H1 (cell line): ENCODE measurements around the gene ACP4. TPM values are rescaled to one million over a fixed set of nuclear protein-coding genes. Genes with fewer than 3 reads are reported as not detected.

Experiments used
- CTCF ChIA-PET: fragments of 300-600 bp; sonication (Branson Sonifier 250); formaldehyde crosslinking; loops from one replicate; lab custom pipeline; 2021; ENCODE audit not compliant: partially characterized antibody; lab: Charles Lee
- POLR2A ChIA-PET: fragments of 300-600 bp; sonication (Branson Sonifier 250); formaldehyde crosslinking; loops from one replicate; lab custom pipeline; 2021; ENCODE audit warnings: inconsistent platforms; ENCODE audit not compliant: partially characterized antibody; lab: Charles Lee
- DNase-seq, 2 experiments: peaks; one replicate each; pipeline versions ENCODE4 v3.0.0 to v3.0.0-alpha.2; 2010 to 2022; ENCODE audit warnings: low spot score in 2 of 2, low read depth in 1 of 2, mixed read lengths in 1 of 2
- FAIRE-seq: peaks from 2 replicates; lab custom pipeline; 2011; peaks lifted over from hg19 to GRCh38; lab: Jason Lieb, UNC
- H2AFZ ChIP-seq: 2 replicates; pipeline ENCODE4 v1.8.1; 2012; ENCODE audit warnings: low read length, inconsistent platforms
- H2AK5ac ChIP-seq: 2 replicates; pipeline ENCODE4 v1.6.1; 2013; ENCODE audit warnings: low read depth, low read length
- H2BK120ac ChIP-seq: replicated peaks from 2 replicates; pipeline ENCODE3; 2013; ENCODE audit warnings: low read depth, low read length, inconsistent platforms
- H2BK12ac ChIP-seq: 2 replicates; pipeline ENCODE4 v1.6.1; 2013; ENCODE audit warnings: low read depth, low read length
- H2BK15ac ChIP-seq: 2 replicates; pipeline ENCODE4 v1.6.1; 2013; ENCODE audit warnings: low read length
- H2BK20ac ChIP-seq: 2 replicates; pipeline ENCODE4 v1.6.1; 2013; ENCODE audit warnings: low read length
- H2BK5ac ChIP-seq: 2 replicates; pipeline ENCODE4 v1.6.1; 2013; ENCODE audit warnings: low read depth, low read length
- H3K14ac ChIP-seq: 2 replicates; pipeline ENCODE4 v1.6.1; 2013; ENCODE audit warnings: inconsistent platforms; ENCODE audit not compliant: insufficient read length
- H3K18ac ChIP-seq: 2 replicates; pipeline ENCODE4 v1.6.1; 2013; ENCODE audit warnings: low read length; ENCODE audit errors: extremely low read depth
- H3K23ac ChIP-seq: 2 replicates; pipeline ENCODE4 v1.6.1; 2013; ENCODE audit warnings: inconsistent platforms; ENCODE audit not compliant: insufficient read length
- H3K23me2 ChIP-seq: 2 replicates; pipeline ENCODE4 v1.6.1; 2013; ENCODE audit warnings: low read depth, low read length
- H3K27ac ChIP-seq: 2 replicates; pipeline ENCODE4 v1.6.1; 2011; ENCODE audit warnings: low read depth, low read length, inconsistent platforms
- H3K27me3 ChIP-seq, 4 experiments: replicated peaks in 1 of 4; 1 replicate in 1 of 4; 2 replicates in 3 of 4; pipeline versions ENCODE4 v1.6.1 to v1.8.1; 2011 to 2013; ENCODE audit warnings: low read length in 3 of 4, mild to moderate bottlenecking in 3 of 4, inconsistent platforms in 2 of 4, mixed read lengths in 2 of 4, moderate library complexity in 1 of 4; ENCODE audit not compliant: control insufficient read depth in 3 of 4, insufficient read depth in 3 of 4; ENCODE audit errors: extremely low read depth in 1 of 4
- H3K36me3 ChIP-seq, 4 experiments: 2 replicates each; pipeline versions ENCODE4 v1.6.1 to v1.8.1; 2011 to 2013; ENCODE audit warnings: mild to moderate bottlenecking in 4 of 4, low read length in 3 of 4, moderate library complexity in 2 of 4, control low read depth in 1 of 4, inconsistent platforms in 1 of 4; ENCODE audit not compliant: insufficient read depth in 4 of 4, control insufficient read depth in 2 of 4
- H3K4ac ChIP-seq: replicated peaks from 2 replicates; pipeline ENCODE3; 2013; ENCODE audit warnings: low read length, low read depth, mixed read lengths, inconsistent platforms; ENCODE audit not compliant: insufficient read length
- H3K4me1 ChIP-seq, 4 experiments: replicated peaks in 1 of 4; 1 replicate in 1 of 4; 2 replicates in 3 of 4; pipeline versions ENCODE4 v1.6.1 to v1.8.1; 2011 to 2013; ENCODE audit warnings: low read length in 3 of 4, inconsistent platforms in 2 of 4, mixed read lengths in 1 of 4; ENCODE audit not compliant: insufficient read depth in 4 of 4, control insufficient read depth in 3 of 4
- H3K4me2 ChIP-seq, 2 experiments: 2 replicates each; pipeline versions ENCODE4 v1.6.1 to v1.8.1; 2011 to 2013; ENCODE audit warnings: low read depth in 2 of 2, low read length in 2 of 2, control low read depth in 1 of 2, inconsistent platforms in 1 of 2, mild to moderate bottlenecking in 1 of 2; ENCODE audit not compliant: insufficient read depth in 1 of 2
- H3K4me3 ChIP-seq, 4 experiments: fragments of 200-600, 300-600 bp in 1 of 4; sonication (generic), shearing (Covaris generic), sonication (Bioruptor Twin) in 1 of 4; 2 replicates each; pipeline versions ENCODE4 v1.5.1 to v1.8.1; 2011 to 2016; ENCODE audit warnings: low read length in 4 of 4, low read depth in 3 of 4, control low read depth in 2 of 4, inconsistent platforms in 2 of 4, mild to moderate bottlenecking in 2 of 4, mixed read lengths in 1 of 4, moderate library complexity in 1 of 4; ENCODE audit not compliant: insufficient read depth in 2 of 4; ENCODE audit errors: extremely low read depth in 1 of 4
- H3K56ac ChIP-seq: replicated peaks from 2 replicates; pipeline ENCODE3; 2013; ENCODE audit warnings: low read depth, mild to moderate bottlenecking, mixed read lengths, low read length, inconsistent platforms; ENCODE audit not compliant: insufficient read length
- H3K79me1 ChIP-seq: 2 replicates; pipeline ENCODE4 v1.6.1; 2013; ENCODE audit warnings: low read depth, low read length, control low read depth
- H3K79me2 ChIP-seq, 2 experiments: 2 replicates each; pipeline versions ENCODE4 v1.6.1 to v1.8.1; 2012 to 2013; ENCODE audit warnings: low read length in 2 of 2, mild to moderate bottlenecking in 2 of 2, inconsistent platforms in 1 of 2; ENCODE audit not compliant: insufficient read depth in 2 of 2, control insufficient read depth in 1 of 2
- H3K9ac ChIP-seq, 4 experiments: replicated peaks in 1 of 4; 1 replicate in 1 of 4; 2 replicates in 3 of 4; pipeline versions ENCODE4 v1.6.1 to v1.8.1; 2011 to 2013; ENCODE audit warnings: low read depth in 3 of 4, low read length in 3 of 4, control low read depth in 2 of 4, mild to moderate bottlenecking in 2 of 4, moderate library complexity in 2 of 4, inconsistent platforms in 1 of 4; ENCODE audit errors: extremely low read depth in 1 of 4
- H3K9me3 ChIP-seq, 2 experiments: 2 replicates each; pipeline versions ENCODE4 v1.6.1 to v1.8.1; 2012 to 2013; ENCODE audit warnings: mild to moderate bottlenecking in 2 of 2, moderate library complexity in 2 of 2, control low read depth in 1 of 2, inconsistent platforms in 1 of 2, low read depth in 1 of 2, low read length in 1 of 2, mixed read lengths in 1 of 2; ENCODE audit not compliant: insufficient read depth in 2 of 2
- H4K20me1 ChIP-seq, 2 experiments: replicated peaks in 1 of 2; 2 replicates each; pipeline versions ENCODE3 to v1.8.1; 2011 to 2013; ENCODE audit warnings: inconsistent platforms in 2 of 2, low read length in 2 of 2, mild to moderate bottlenecking in 1 of 2; ENCODE audit not compliant: insufficient read depth in 2 of 2, control insufficient read depth in 1 of 2
- H4K5ac ChIP-seq: 2 replicates; pipeline ENCODE4 v1.6.1; 2013; ENCODE audit warnings: low read length, low read depth, mixed read lengths, inconsistent platforms; ENCODE audit not compliant: insufficient read length
- H4K8ac ChIP-seq: 2 replicates; pipeline ENCODE4 v1.8.0; 2013; ENCODE audit warnings: mild to moderate bottlenecking, moderate library complexity, low read length, inconsistent platforms; ENCODE audit not compliant: insufficient read depth; ENCODE audit errors: extremely low read depth
- H4K91ac ChIP-seq: replicated peaks from 2 replicates; pipeline ENCODE3; 2013; ENCODE audit warnings: low read length, mixed read lengths, inconsistent platforms; ENCODE audit not compliant: insufficient read length
- CEBPB ChIP-seq: IDR thresholded peaks from 2 replicates; pipeline ENCODE4 v1.6.1; 2012; ENCODE audit warnings: low read depth, low read length
- CHD2 ChIP-seq: IDR thresholded peaks from 2 replicates; pipeline ENCODE4 v1.6.1; 2012; ENCODE audit warnings: low read length, improper control_type of control experiment
- KDM1A ChIP-seq: fragments of 200-600, 300-600 bp; sonication (generic); IDR thresholded peaks from 2 replicates; pipeline ENCODE4 v1.7.1; 2016; ENCODE audit warnings: mild to moderate bottlenecking, low read length, borderline replicate concordance
- MAX ChIP-seq: IDR thresholded peaks from 2 replicates; pipeline ENCODE4 v1.6.1; 2012; ENCODE audit warnings: inconsistent platforms
- SIX5 ChIP-seq: IDR thresholded peaks from 2 replicates; pipeline ENCODE4 v1.6.1; 2011; ENCODE audit warnings: mild to moderate bottlenecking, low read depth, low read length
- SP1 ChIP-seq: IDR thresholded peaks from 2 replicates; pipeline ENCODE4 v1.6.1; 2011; ENCODE audit warnings: low read depth, low read length
- SP2 ChIP-seq: IDR thresholded peaks from 2 replicates; pipeline ENCODE4 v1.6.1; 2012; ENCODE audit warnings: mild to moderate bottlenecking, low read length, inconsistent platforms
- WGBS, 2 experiments: shearing (Covaris generic) in 1 of 2; methylation state at CpG; one replicate each; pipeline versions ENCODE4 v1.1.6 to v1.1.7; 2013 to 2015; ENCODE audit warnings: low lambda C conversion rate in 2 of 2, mixed read lengths in 2 of 2, inconsistent platforms in 1 of 2, low coverage in 1 of 2, missing lambda C conversion rate in 1 of 2; ENCODE audit not compliant: insufficient replicate concordance in 2 of 2, insufficient coverage in 1 of 2, insufficient read length in 1 of 2; ENCODE audit errors: extremely low coverage in 1 of 2, missing lambda C conversion rate in 1 of 2; 5-methylcytosine and 5-hydroxymethylcytosine counted together
- polyA plus RNA-seq, 7 experiments: library from polyadenylated mRNA; depleted of rRNA in 3 of 7; stranded (reverse) in 5 of 7; unstranded in 2 of 7; fragments of >200 nt in 5 of 7; fragments of 200-250 nt in 2 of 7; gene quantifications; 1 replicate in 5 of 7; 2 replicates in 1 of 7; 4 replicates in 1 of 7; pipeline versions ENCODE4 v1.2.1 to v1.2.3, GENCODE V29; 2011 to 2013; ENCODE audit warnings: missing spikeins in 2 of 7, mixed read lengths in 2 of 7
- total RNA-seq: library from RNA; stranded (reverse); fragmentation: NEBNext Ultra II Directional; extraction: Animal tissue kit (Norgen Biotek cat#: 25700); gene quantifications from 2 replicates; pipeline ENCODE4 v1.2.1, GENCODE V29; 2021
- TF ChIP-seq, protein P1 (sequence below): IDR thresholded peaks from 2 replicates; pipeline ENCODE4 v1.6.1; 2011; ENCODE audit warnings: low read length, improper control_type of control experiment

The ACP4 gene
- total and polyA plus RNA-seq, 2 of the 8 experiments (the other 6 are each of a cell fraction or from before 2014, with no cell fraction given): not detected

DNA sequence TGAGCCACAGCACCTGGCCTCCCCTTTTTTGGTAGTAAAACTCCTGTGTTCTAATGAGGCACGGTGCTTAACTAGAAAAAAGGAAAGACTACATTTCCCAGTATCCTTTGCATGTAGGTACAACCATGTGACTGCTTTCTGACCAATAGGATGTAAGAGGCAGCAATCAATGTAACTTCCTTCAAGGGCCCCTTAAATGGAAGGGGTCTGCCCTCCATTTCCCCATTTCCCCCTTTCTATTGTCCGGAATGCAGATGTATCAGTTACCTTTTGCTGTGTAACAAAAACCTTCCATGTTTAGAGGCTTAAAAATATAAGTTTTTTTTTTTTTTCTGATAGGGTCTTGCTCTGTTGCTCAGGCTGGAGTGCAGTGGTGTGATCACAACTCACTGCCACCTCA is 17.7 kb upstream of the ACP4 start:
- ChIA-PET POLR2A (interaction anchor here (0.7 kb wide), 1 partner anchor 71 kb away, joined by 3 read pairs; no protein-coding TSS in a partner anchor), CTCF (interaction anchor here (1.0 to 2.6 kb wide), 2 partner anchors 48 to 57 kb away, joined by 3 to 7 read pairs; no protein-coding TSS in a partner anchor)
- H3K4me2 ChIP-seq: no peak overlapping the region
- H3K14ac ChIP-seq: no peak overlapping the region
- no peak overlapping the region for H2AFZ ChIP-seq
- H4K8ac ChIP-seq: no peak overlapping the region
- 0 out of 7 replicates have a peak, but pooled peaks cover 0 to under 1% (median 0%) of the 10 kb centered on the region in 4 experiments for H3K4me1 ChIP-seq
- no peaks in the 10 kb centered on the region for H3K79me2 ChIP-seq
- FAIRE-seq (peak; percentile 84), DNase-seq (no peak)
- H3K9ac ChIP-seq: no peak overlapping the region
- H4K91ac ChIP-seq: no peak overlapping the region
- H3K4me3 ChIP-seq: no peak overlapping the region
- no peak overlapping the region for H2BK5ac ChIP-seq
- TF ChIP-seq, protein P1, sequence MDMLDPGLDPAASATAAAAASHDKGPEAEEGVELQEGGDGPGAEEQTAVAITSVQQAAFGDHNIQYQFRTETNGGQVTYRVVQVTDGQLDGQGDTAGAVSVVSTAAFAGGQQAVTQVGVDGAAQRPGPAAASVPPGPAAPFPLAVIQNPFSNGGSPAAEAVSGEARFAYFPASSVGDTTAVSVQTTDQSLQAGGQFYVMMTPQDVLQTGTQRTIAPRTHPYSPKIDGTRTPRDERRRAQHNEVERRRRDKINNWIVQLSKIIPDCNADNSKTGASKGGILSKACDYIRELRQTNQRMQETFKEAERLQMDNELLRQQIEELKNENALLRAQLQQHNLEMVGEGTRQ: peak; percentile 72
- peak; percentile 63 for TF ChIP-seq SIX5
- TF ChIP-seq KDM1A: peak; percentile 49; the same call in 1 of the 2 replicates
- TF ChIP-seq MAX: 0 out of 2 replicates have a peak, but pooled peaks have one; percentile 10
- no peak for TF ChIP-seq SP2
- TF ChIP-seq CEBPB: no peak
- TF ChIP-seq SP1: peak; percentile 42; the same call in 1 of the 2 replicates
- 0 out of 2 replicates have a peak, but pooled peaks have one; percentile 18 for TF ChIP-seq CHD2
- H3K27ac ChIP-seq: no peak overlapping the region
- no peak overlapping the region for H3K4ac ChIP-seq
- no peaks in the 10 kb centered on the region for H3K36me3 ChIP-seq
- H2BK15ac ChIP-seq: no peak overlapping the region
- no peak overlapping the region for H2BK12ac ChIP-seq
- no peak overlapping the region for H3K18ac ChIP-seq
- H3K23ac ChIP-seq: no peak overlapping the region
- H2BK20ac ChIP-seq: no peak overlapping the region
- H3K23me2 ChIP-seq: no peaks in the 10 kb centered on the region
- no peaks in the 10 kb centered on the region for H3K79me1 ChIP-seq
- no peak overlapping the region for H2BK120ac ChIP-seq
- H3K9me3 ChIP-seq: no peaks in the 10 kb centered on the region; a peak in 1 of 4 replicates
- WGBS, 2 experiments: 71% methylated on average over 2 of the region's 2 CpGs; no CpG with 5 or more reads in 1 of the 2 experiments
- H4K5ac ChIP-seq: no peak overlapping the region
- no peak overlapping the region for H3K56ac ChIP-seq
- peaks cover 0 to 26% (median 8%) of the 10 kb centered on the region in 4 experiments; a peak in 6 of 7 replicates for H3K27me3 ChIP-seq
- H2AK5ac ChIP-seq: no peak overlapping the region
- no peaks in the 10 kb centered on the region for H4K20me1 ChIP-seq
